22Rv1 (cell line): ENCODE data around the gene BUD23.

Experiments
- CTCF ChIP-seq: fragments of 450-650 bp; IDR thresholded peaks from 2 replicates; pipeline ENCODE4 v1.5.1; 2017; ENCODE audit warnings: mild to moderate bottlenecking
- ZFX ChIP-seq: fragments of 450-650 bp; IDR thresholded peaks from 2 replicates; pipeline ENCODE4 v1.6.1; 2017; ENCODE audit warnings: antibody characterized with exemption, borderline replicate concordance

GRCh38 chr7:73716318-73716890 is 33.0 kb downstream of the BUD23 start:
- no peak for TF ChIP-seq CTCF
- TF ChIP-seq ZFX: no peak
